Stromal cell of bone marrow (primary cell): Measurements from ENCODE around the gene HID1.
"Not testable (repeated sequence)": the region's sequence is repeated elsewhere in the genome, so short reads cannot be mapped to it uniquely, and the experiment has no call there.

Source experiments
- DNase-seq: peaks from one replicate; pipeline ENCODE4 v3.0.0-alpha.2; 2012; ENCODE audit warnings: low read depth

The HID1 gene

DNA sequence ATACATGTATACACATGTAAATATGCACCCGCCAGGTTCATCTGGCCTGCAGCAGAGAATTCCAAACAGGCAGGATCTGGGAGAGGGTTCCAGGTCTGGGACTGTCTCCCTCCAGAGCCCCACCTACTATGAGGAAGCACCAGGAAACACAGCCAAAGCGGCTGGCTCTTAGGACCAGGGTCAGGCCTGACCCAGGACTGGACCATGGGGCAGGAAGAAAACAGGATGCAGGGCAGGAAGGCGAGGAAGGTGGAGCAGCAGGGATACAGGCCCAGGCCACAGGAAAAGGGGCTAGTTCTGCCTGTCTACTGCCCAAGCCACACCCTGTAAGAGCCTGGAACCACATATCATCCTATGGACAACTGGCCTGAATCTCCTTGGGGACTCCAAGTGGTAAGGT is 2.2 kb downstream of the HID1 start:
- no peak for DNase-seq

- DNase-seq, result not testable (repeated sequence)
Measured at GRCh38 chr17:74969501-74969900, 3.1 kb downstream of the HID1 start.

DNA sequence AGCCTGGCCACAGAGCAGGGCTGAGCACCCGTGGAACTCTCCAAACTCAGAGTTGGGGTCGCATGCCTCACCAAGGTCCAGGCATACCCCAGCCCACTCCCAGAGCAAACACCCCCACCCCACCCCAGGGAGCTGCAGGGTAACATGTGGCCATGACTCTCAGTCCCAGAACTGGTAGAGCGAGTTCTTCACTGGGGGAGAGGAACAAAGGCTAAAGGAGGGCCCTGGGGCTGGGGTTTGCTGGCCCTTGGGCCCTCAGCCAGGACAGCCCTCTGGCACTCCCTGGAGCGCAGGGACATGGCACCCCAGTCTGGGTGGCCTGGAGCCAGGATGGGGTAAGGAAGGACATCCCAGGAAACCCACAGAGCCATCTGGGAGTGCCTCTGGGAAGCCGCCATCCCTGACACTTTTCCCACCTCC is 4.2 kb downstream of the HID1 start:
- no peak for DNase-seq

GRCh38 chr17:74964988-74965622 is 7.5 kb downstream of the HID1 start:
- no peak for DNase-seq

DNA sequence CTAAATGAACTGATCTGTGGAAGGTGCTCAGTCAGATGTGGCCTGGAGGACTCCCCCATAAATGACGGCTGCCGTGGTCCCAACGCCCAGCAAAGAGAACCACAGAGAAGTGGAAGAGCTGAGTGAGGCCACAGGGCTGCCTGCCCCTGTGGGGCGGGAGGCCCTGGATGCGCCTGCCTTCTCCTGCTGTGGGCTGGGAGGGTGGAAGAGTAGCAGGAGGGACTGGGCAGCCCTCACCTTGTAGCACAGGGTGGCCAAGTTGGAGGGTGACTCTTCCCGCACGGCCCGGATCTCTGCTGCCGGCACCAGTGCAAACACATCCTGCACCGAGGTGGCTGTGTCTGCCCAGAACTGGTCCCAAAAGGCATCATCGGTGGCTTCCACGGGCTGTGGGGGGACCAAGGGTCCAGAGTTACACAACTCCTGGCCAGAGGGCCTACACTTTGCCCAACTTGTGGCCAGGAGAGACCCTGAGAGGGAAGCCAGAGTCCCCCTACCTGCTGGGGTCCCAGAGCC is 8.3 kb downstream of the HID1 start:
- DNase-seq, result no peak

DNA sequence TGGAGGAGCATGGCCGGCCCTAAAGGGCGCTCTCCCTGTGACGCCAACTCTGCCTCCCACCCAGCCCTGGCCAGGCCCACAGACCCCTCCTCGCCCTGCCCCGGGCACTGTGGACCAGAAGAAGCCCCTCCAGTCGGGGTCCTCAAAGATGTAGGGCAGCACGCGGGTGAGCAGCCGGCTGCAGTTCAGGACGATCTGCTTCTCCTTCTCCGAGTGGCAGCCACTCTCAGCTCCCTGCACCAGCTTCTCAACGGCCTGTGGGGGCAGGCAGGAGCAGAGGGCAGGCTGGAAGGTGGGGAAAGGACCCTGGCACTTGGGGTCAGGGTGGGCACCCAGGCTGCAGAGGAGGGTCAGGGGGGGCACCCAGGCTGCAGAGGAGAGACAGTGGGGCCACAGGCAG is 8.9 kb downstream of the HID1 start:
- no peak for DNase-seq

DNA sequence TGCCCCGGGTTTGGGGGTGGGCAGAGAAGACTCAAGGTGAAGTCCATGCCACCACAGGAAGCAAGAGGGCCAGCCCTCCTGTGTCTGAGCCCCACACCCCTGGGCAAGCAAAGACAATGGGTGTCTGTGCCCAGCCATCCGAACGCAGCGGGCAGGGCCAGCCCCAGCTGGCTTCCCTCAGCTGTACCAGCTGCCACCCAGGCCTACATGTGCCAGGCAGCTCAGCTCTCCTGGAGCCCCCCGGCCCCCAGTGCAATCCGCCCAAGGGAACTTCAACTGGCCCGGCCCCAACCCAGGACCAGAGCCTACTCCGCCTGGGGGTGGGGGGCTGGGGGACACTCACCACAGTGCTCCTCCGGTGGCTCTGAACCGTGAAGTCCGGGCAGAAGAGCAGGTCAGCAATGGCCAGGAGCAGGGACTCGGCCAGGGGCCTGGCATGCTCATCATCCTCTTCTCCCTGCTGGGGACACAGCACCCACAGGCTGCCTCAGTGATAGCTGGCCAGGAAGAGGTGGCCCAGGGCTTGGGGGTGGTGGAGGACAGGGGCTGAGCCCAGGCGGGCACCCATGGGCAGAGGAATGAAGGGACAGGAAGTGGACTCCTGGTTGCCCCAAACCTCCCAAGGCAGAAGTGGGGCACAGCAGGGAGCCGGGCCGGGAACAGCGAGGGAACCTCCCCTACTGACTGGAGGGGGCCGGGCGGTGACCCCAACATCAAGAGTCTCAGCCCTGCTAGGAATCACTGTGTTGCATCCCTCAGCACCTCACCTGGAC is 9.8 kb downstream of the HID1 start:
- no peak for DNase-seq

- peak; percentile 69 for DNase-seq
Measured at GRCh38 chr17:74961657-74962350, 10.8 kb downstream of the HID1 start.

- no peak for DNase-seq
Measured at GRCh38 chr17:74960570-74961342, 11.8 kb downstream of the HID1 start.

DNA sequence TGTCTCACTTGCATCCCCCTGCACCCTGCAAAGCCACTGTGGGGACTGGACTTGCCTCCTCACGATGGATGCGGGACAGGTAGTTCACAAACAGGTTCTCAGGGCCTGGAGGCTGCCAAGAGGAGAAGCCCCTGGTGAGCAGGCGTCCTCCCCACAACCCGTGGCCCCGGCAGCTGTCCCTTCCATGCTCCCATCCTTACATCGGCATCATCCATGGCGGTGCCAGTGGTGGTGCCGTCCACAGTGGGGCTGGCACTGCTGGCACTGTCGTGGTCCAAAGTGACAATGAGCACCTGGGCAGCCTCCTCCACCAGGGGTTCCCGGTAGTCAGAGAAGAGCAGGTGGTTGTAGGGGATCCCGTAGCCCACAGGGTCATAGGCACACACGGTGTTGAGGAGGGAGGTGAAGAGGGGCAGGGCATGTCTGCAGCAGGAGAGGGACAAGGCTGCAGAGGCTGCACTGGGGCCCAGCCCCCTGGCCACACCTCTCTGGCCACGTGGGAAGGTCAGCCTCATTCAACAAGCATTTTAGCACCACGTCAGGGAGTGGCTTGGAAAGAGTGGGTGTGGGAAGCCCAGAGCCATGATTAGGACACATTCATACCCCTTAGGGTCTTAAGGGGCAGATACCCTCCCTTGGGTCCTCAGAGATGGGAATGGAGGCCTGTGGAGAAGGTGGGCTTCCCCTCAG is 12.6 kb downstream of the HID1 start:
- no peak for DNase-seq

GRCh38 chr17:74957935-74958740 is 14.4 kb downstream of the HID1 start:
- no peak for DNase-seq

GRCh38 chr17:74956093-74956492 is 16.5 kb downstream of the HID1 start:
- DNase-seq, result no peak

DNA sequence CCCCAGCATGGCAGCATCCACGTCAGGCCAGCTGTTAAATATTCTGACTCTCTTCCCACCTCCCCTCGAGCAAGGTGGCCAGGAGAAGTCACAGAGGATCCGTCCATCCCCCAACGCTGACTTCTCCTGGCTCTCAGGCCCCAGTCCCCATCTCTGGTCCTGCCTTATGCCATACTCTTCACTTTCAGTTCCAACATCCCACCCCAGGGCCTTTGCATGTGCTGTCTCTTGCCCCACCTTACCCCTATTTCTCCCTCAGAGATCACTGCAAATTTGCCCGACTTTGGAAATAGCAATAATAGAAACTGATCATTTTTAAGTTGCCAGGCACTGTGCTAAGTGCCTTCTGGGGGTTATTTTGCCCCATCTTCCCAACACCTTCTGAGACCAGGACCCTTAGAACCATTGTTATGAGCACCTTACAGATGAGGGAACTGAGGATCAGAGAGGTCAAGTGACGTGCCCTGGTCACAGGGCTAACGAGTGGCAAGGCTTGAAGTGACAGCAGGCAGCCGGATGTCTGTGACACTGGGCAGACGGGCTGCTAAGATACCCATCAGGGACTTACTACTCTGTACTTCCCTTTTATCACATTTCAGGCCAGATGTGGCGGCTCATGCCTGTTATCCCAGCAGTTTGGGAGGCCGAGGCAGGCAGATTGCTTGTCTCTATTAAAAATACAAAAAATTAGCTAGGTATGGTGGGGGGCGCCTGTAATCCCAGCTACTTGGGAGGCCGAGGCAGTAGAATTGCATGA is 17.7 kb downstream of the HID1 start:
- no peak for DNase-seq

GRCh38 chr17:74954115-74954514 is 18.4 kb downstream of the HID1 start:
- DNase-seq, result no peak

DNA sequence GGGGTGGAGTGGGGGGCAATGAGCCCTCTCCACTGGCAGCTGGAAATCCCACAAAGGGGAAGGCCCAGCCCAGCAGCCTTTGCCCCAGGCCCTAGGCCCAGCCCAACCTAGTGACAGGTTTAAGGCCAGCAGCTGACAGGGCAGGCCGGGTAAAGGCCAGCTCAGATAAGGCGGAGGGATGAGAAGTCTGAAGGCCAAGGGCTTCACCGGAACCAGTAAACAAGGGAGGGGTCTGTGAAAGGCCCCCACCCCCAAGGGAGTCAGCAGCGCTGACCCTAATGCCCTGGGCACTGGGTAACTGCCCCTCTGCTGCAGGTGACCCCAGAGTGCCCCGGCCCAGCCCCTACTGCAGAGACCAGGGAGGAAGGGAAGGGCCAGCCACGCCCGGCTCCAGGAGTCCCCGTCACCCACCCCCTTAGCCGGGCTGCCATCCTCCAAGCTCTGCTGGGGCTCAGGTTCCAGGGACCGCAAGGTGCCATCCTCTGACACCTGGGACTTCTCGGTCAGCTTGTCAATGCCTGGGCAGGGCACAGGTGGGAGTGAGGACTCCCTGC is 19.3 kb downstream of the HID1 start:
- no peak for DNase-seq

GRCh38 chr17:74952431-74953133 is 20.0 kb downstream of the HID1 start:
- DNase-seq, result no peak

- no peak for DNase-seq
Measured at GRCh38 chr17:74951680-74952421, 20.7 kb downstream of the HID1 start.

DNA sequence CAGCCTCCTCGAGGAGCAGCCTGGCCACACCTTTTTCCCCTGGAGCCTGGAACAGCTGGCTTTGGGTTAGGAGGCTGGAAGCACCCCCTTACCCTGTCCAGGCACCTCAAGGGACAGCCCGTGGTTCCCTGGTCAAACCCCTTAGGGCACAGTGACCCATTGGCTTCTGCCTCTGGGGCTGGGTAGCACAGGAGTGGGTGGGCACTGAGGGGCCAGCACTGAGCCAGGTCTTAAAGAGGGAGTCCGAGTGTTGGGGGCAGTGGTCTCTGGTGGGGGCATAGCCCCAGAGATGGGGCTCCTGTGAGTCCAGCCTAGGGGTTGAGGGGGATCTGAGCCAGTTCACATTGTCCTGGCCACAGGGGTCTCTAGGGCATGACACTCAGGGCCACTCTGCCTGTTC is 21.5 kb downstream of the HID1 start:
- DNase-seq, result no peak
